ENCODE results near the gene ZBTB22. TPM values are rescaled to one million over a fixed set of nuclear protein-coding genes. Genes with fewer than 3 reads are reported as not detected.

Gene ZBTB22
- polyA plus RNA-seq, 1 donor from 2014 or later: 16.5 TPM

- H3K27ac ChIP-seq (ENCODE audit: low read length): no peak overlapping the region
- H4K20me1 ChIP-seq (ENCODE audit: insufficient read depth): no peaks in the 10 kb centered on the region
- H3K9me3 ChIP-seq (ENCODE audit: low read length): no peaks in the 10 kb centered on the region
- H3K9ac ChIP-seq (ENCODE audit: low read length): no peak overlapping the region
- H3K36me3 ChIP-seq (ENCODE audit: insufficient read depth, low read length): no peaks in the 10 kb centered on the region
- no peaks in the 10 kb centered on the region for H3F3A ChIP-seq (ENCODE audit: insufficient read depth, low read length, poor library complexity, severe bottlenecking)
- H3K4me2 ChIP-seq (ENCODE audit: low read length): no peak overlapping the region
- no peaks in the 10 kb centered on the region for H3K9me2 ChIP-seq (ENCODE audit: insufficient read depth, low read length)
- no peaks in the 10 kb centered on the region for H3K27me3 ChIP-seq (ENCODE audit: insufficient read depth, low read depth, low read length)
- no peaks in the 10 kb centered on the region for H3K79me2 ChIP-seq (replicated peaks; ENCODE audit: insufficient read depth, low read length)
- TF ChIP-seq TAF1 (IDR thresholded peaks at IDR 0.05; ENCODE audit: low read depth): no peak
- TF ChIP-seq SMC3 (conservative IDR thresholded peaks at IDR 0.05; ENCODE audit: poor library complexity): no peak
- no peak for TF ChIP-seq EZH2 (IDR thresholded peaks at IDR 0.05; ENCODE audit: borderline replicate concordance, insufficient read depth, low read length, poor library complexity, severe bottlenecking)
- TF ChIP-seq EP300 (conservative IDR thresholded peaks at IDR 0.05; ENCODE audit: poor library complexity, severe bottlenecking): no peak
- TF ChIP-seq CTCF (IDR thresholded peaks at IDR 0.05; ENCODE audit: poor library complexity, severe bottlenecking): no peak
- TF ChIP-seq REST (IDR thresholded peaks at IDR 0.05; ENCODE audit: borderline replicate concordance): no peak
- no peak for TF ChIP-seq RAD21 (conservative IDR thresholded peaks at IDR 0.05)
- no peak for TF ChIP-seq MXI1 (conservative IDR thresholded peaks at IDR 0.05; ENCODE audit: poor library complexity, severe bottlenecking)
- no peak for TF ChIP-seq POLR2AphosphoS5 (IDR thresholded peaks at IDR 0.05)
- no peak overlapping the region for H2AFZ ChIP-seq (ENCODE audit: low read depth, low read length)
- no peak overlapping the region for H3K4me3 ChIP-seq (ENCODE audit: low read length)
Observed at GRCh38 chr6:33339193-33339592, 21.6 kb upstream of the ZBTB22 start.

GRCh38 chr6:33336495-33336894 lies 19.0 kb upstream of the ZBTB22 start:
- no peaks in the 10 kb centered on the region for H3F3A ChIP-seq (ENCODE audit: insufficient read depth, low read length, poor library complexity, severe bottlenecking)
- no peaks in the 10 kb centered on the region for H3K9me2 ChIP-seq (ENCODE audit: insufficient read depth, low read length)
- H3K79me2 ChIP-seq (replicated peaks; ENCODE audit: insufficient read depth, low read length): no peaks in the 10 kb centered on the region
- no peaks in the 10 kb centered on the region for H3K27me3 ChIP-seq (ENCODE audit: insufficient read depth, low read depth, low read length)
- TF ChIP-seq EP300 (conservative IDR thresholded peaks at IDR 0.05; ENCODE audit: poor library complexity, severe bottlenecking) (no peak), MXI1 (conservative IDR thresholded peaks at IDR 0.05; ENCODE audit: poor library complexity, severe bottlenecking) (no peak), SMC3 (conservative IDR thresholded peaks at IDR 0.05; ENCODE audit: poor library complexity) (no peak), REST (IDR thresholded peaks at IDR 0.05; ENCODE audit: borderline replicate concordance) (no peak), TAF1 (IDR thresholded peaks at IDR 0.05; ENCODE audit: low read depth) (no peak), EZH2 (IDR thresholded peaks at IDR 0.05; ENCODE audit: borderline replicate concordance, insufficient read depth, low read length, poor library complexity, severe bottlenecking) (no peak), RAD21 (conservative IDR thresholded peaks at IDR 0.05) (no peak), POLR2AphosphoS5 (IDR thresholded peaks at IDR 0.05) (no peak), CTCF (IDR thresholded peaks at IDR 0.05; ENCODE audit: poor library complexity, severe bottlenecking) (no peak)
- no peak overlapping the region for H3K4me3 ChIP-seq (ENCODE audit: low read length)
- no peaks in the 10 kb centered on the region for H4K20me1 ChIP-seq (ENCODE audit: insufficient read depth)
- no peak overlapping the region for H3K9ac ChIP-seq (ENCODE audit: low read length)
- no peak overlapping the region for H2AFZ ChIP-seq (ENCODE audit: low read depth, low read length)
- no peak overlapping the region for H3K4me2 ChIP-seq (ENCODE audit: low read length)
- no peak overlapping the region for H3K27ac ChIP-seq (ENCODE audit: low read length)
- H3K9me3 ChIP-seq (ENCODE audit: low read length): no peaks in the 10 kb centered on the region
- no peaks in the 10 kb centered on the region for H3K36me3 ChIP-seq (ENCODE audit: insufficient read depth, low read length)
